ENCODE results near the gene PAQR4.
"Not testable (repeated sequence)": the region's sequence is repeated elsewhere in the genome, so short reads cannot be mapped to it uniquely, and the experiment has no call there.

Gene PAQR4

DNA sequence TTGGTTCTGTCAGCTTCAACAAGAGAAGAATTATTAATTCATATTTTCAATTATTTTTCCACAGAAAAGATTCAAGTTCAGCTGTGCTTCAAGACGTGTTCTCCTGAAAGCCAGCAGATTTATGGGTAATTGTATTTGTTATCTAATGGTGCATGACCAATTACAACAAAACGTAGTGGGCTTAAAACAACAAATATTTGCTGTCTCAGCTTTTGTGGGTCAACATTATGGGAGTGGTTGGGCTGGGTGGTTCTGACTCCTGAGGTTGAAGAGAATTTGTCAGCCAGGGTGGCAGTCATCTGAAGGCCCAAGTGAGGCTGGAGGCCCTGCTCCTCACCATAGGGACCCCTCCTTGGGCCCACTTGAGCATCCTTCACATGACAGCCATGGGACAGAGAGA is 29.2 kb upstream of the PAQR4 start:
- TF ChIP-seq CTCF (IDR thresholded peaks at IDR 0.05; ENCODE audit: borderline replicate concordance, control extremely low read depth, extremely low read depth, insufficient read depth, missing control alignments): no peak

DNA sequence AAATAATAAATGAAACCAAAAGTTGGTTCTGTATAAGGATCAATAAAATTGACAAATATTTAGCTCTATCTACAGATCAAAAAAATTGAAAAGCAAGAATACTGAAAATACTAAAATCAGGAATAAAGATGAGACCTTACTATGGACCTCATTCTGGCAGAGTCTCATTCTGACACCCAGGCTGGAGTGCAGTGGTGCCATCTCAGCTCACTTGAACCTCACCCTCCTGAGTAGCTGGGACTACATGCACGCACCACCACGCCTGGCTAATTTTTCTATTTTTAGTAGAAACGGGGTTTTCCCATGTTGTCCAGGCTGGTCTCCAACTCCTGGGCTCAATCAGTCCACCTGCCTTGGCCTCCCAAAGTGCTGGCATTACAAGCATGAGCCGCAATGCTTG is 27.1 kb upstream of the PAQR4 start:
- TF ChIP-seq CTCF (IDR thresholded peaks at IDR 0.05; ENCODE audit: borderline replicate concordance, control extremely low read depth, extremely low read depth, insufficient read depth, missing control alignments): no peak
- in situ Hi-C loops (cut with MboI; ENCODE audit: low sequenced_read_pairs, unreplicated experiment): no loop called here
- DNase-seq (ENCODE audit: low spot score): no peak

More for the DNA sequence above, 29.2 kb upstream of the PAQR4 start:
- DNase-seq (ENCODE audit: low spot score): no peak
- in situ Hi-C loops (cut with MboI; ENCODE audit: low sequenced_read_pairs, unreplicated experiment): no loop called here

- DNase-seq (ENCODE audit: low spot score): not testable (repeated sequence)
These were observed 25.4 kb upstream of the PAQR4 start for GRCh38 chr16:2943716-2944115.

DNA sequence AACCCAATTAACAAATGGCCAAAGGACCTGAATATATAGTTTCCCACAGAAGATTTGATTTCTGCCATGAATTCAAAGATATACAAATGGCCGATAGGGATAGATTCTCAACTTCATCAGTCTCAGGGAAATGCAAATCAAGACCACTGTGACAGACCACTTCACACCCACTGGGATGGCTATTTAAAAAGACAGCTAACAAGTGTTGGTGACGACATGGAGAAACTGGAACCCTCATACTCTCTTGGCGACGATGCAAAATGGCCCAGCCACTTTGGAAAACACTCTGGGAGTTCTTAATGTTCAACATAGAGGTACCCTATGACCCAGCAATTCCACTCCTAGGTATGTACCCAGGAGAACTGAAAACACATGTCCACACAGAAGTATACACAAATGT is 22.5 kb upstream of the PAQR4 start:
- no peak for DNase-seq (ENCODE audit: low spot score)
- no peak for TF ChIP-seq CTCF (IDR thresholded peaks at IDR 0.05; ENCODE audit: borderline replicate concordance, control extremely low read depth, extremely low read depth, insufficient read depth, missing control alignments)
- in situ Hi-C loops (cut with MboI; ENCODE audit: low sequenced_read_pairs, unreplicated experiment): no loop called here

More at GRCh38 chr16:2943716-2944115, 25.4 kb upstream of the PAQR4 start:
- in situ Hi-C loops (cut with MboI; ENCODE audit: low sequenced_read_pairs, unreplicated experiment): not testable (repeated sequence)

GRCh38 chr16:2948807-2949704 is 20.1 kb upstream of the PAQR4 start:
- DNase-seq (ENCODE audit: low spot score): no peak
- no peak for TF ChIP-seq CTCF (IDR thresholded peaks at IDR 0.05; ENCODE audit: borderline replicate concordance, control extremely low read depth, extremely low read depth, insufficient read depth, missing control alignments)
- in situ Hi-C loops (cut with MboI; ENCODE audit: low sequenced_read_pairs, unreplicated experiment): no loop called here

DNA sequence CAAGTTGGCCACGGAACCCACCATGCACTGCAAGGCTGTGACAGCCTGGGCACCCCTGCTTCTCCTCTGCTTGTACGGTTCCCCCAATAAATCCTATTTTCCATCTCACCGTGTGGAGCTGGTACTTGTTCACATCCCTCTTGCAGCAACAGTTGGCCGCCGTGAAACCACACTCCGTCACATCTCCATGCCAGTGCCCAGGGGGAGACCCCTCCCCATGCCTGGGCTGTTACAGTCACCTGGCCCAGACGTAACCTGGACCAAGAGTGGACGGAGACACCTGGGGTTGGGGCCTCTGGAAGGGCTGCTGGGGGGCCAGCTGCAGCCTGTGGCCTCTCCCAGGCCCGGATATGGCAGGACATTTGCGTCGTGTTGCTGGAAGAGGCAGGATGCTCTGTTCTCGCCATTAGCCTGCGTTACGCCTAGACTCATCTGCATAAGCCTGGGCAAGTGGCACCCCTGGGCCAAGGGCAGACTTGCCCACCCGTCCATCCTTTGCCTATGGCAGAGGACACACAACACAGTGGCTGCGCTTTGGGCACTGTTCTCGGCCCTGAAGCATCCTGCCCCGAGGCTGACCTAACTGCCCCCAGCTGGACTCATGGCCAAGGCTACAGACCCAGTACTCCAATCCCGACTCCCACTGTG is 19.3 kb upstream of the PAQR4 start:
- TF ChIP-seq CTCF (IDR thresholded peaks at IDR 0.05; ENCODE audit: borderline replicate concordance, control extremely low read depth, extremely low read depth, insufficient read depth, missing control alignments): no peak
- in situ Hi-C loops (cut with MboI; ENCODE audit: low sequenced_read_pairs, unreplicated experiment): no loop called here
- no peak for DNase-seq (ENCODE audit: low spot score)

- no peak for TF ChIP-seq CTCF (IDR thresholded peaks at IDR 0.05; ENCODE audit: borderline replicate concordance, control extremely low read depth, extremely low read depth, insufficient read depth, missing control alignments)
- DNase-seq (ENCODE audit: low spot score): no peak
- in situ Hi-C loops (cut with MboI; ENCODE audit: low sequenced_read_pairs, unreplicated experiment): no loop called here
These were observed 18.8 kb upstream of the PAQR4 start for GRCh38 chr16:2950353-2950724.
